MCF 10A (cell line): ENCODE data around the gene KIF2C. TPM values are rescaled to one million over a fixed set of nuclear protein-coding genes. Genes with fewer than 3 reads are reported as not detected.

Source experiments
- BruUV-seq: library from RNA; stranded (reverse); fragments of 400-500 nt; replicated peaks from 2 replicates; lab custom pipeline; 2021; lab: Mats Ljungman, UMichigan
- CTCF ChIA-PET: fragments of 300-600 bp; sonication (Branson Sonifier 250); formaldehyde crosslinking; extraction: SDS; loops from one replicate; lab custom pipeline; 2021; ENCODE audit warnings: antibody characterized with exemption, inconsistent platforms; lab: Yijun Ruan, JAX
- POLR2A ChIA-PET: fragments of 300-600, 350-650 bp; sonication (Branson Sonifier 250); formaldehyde crosslinking; extraction: SDS; loops from one replicate; lab custom pipeline; 2020; ENCODE audit warnings: antibody characterized with exemption, inconsistent platforms; lab: Yijun Ruan, JAX
- DNase-seq: peaks from one replicate; pipeline ENCODE4 v3.0.0-alpha.2; 2018; ENCODE audit not compliant: unreplicated experiment
- H3K27ac Mint-ChIP-seq: one replicate; pipeline ENCODE4 v1.8.0; 2022; ENCODE audit warnings: mild to moderate bottlenecking, low read depth, mixed read lengths; ENCODE audit not compliant: unreplicated experiment
- H3K27me3 Mint-ChIP-seq: one replicate; pipeline ENCODE4 v1.8.0; 2022; ENCODE audit warnings: mixed read lengths; ENCODE audit not compliant: insufficient read depth, unreplicated experiment
- H3K36me3 Mint-ChIP-seq: one replicate; pipeline ENCODE4 v1.8.0; 2022; ENCODE audit warnings: mild to moderate bottlenecking, moderate library complexity, mixed read lengths; ENCODE audit not compliant: insufficient read depth, unreplicated experiment
- H3K4me1 Mint-ChIP-seq: one replicate; pipeline ENCODE4 v1.8.0; 2022; ENCODE audit warnings: mixed read lengths; ENCODE audit not compliant: insufficient read depth, unreplicated experiment
- H3K4me3 Mint-ChIP-seq: one replicate; pipeline ENCODE4 v1.8.0; 2022; ENCODE audit warnings: mild to moderate bottlenecking, moderate library complexity, mixed read lengths; ENCODE audit not compliant: unreplicated experiment
- H3K9me3 Mint-ChIP-seq: one replicate; pipeline ENCODE4 v1.8.0; 2022; ENCODE audit warnings: mixed read lengths; ENCODE audit not compliant: unreplicated experiment
- intact Hi-C: fragments of 100-400 bp; cut with micrococcal nuclease; formaldehyde crosslinking; loops from 2 replicates; pipeline ENCODE4 v1.14.1; 2022
- total RNA-seq: library from RNA; stranded (reverse); gene quantifications from 2 replicates; pipeline ENCODE4 v1.2.3, GENCODE V29; 2022
- TF ChIP-seq, protein P1 (sequence below): fragments of 200-600 bp; IDR thresholded peaks from one replicate; pipeline ENCODE4 v1.8.0; 2022; ENCODE audit warnings: antibody characterized with exemption, mild to moderate bottlenecking; ENCODE audit not compliant: unreplicated experiment

KIF2C gene
- total RNA-seq, 1 experiment from 2014 or later: 25.1 TPM

GRCh38 chr1:44777547-44777946, 37.9 kb downstream of the KIF2C start:
- Mint-ChIP-seq H3K36me3 (peaks cover 78% of the 10 kb centered on the region), H3K4me1 (peaks cover 25% of the 10 kb centered on the region), H3K4me3 (peak overlapping the region; percentile 91), H3K9me3 (no peaks in the 10 kb centered on the region), H3K27ac (peak overlapping the region; percentile 99), H3K27me3 (no peaks in the 10 kb centered on the region)
- ChIA-PET POLR2A (interaction anchor here (0.7 to 4.8 kb wide), 12 partner anchors 9 to 1205 kb away, joined by 3 to 93 read pairs (median 8); partner anchors contain the start of genes BEST4, BTBD19, DYNLT4 and EIF2B3), CTCF (interaction anchor here (0.9 to 1.5 kb wide), 5 partner anchors 8 to 48 kb away, joined by 3 to 7 read pairs (median 3); no protein-coding TSS in a partner anchor)
- intact Hi-C loops: no loop called here
- TF ChIP-seq, protein P1, sequence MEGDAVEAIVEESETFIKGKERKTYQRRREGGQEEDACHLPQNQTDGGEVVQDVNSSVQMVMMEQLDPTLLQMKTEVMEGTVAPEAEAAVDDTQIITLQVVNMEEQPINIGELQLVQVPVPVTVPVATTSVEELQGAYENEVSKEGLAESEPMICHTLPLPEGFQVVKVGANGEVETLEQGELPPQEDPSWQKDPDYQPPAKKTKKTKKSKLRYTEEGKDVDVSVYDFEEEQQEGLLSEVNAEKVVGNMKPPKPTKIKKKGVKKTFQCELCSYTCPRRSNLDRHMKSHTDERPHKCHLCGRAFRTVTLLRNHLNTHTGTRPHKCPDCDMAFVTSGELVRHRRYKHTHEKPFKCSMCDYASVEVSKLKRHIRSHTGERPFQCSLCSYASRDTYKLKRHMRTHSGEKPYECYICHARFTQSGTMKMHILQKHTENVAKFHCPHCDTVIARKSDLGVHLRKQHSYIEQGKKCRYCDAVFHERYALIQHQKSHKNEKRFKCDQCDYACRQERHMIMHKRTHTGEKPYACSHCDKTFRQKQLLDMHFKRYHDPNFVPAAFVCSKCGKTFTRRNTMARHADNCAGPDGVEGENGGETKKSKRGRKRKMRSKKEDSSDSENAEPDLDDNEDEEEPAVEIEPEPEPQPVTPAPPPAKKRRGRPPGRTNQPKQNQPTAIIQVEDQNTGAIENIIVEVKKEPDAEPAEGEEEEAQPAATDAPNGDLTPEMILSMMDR: no peak
- no TSS peak for BruUV-seq
- DNase-seq: no peak

DNA sequence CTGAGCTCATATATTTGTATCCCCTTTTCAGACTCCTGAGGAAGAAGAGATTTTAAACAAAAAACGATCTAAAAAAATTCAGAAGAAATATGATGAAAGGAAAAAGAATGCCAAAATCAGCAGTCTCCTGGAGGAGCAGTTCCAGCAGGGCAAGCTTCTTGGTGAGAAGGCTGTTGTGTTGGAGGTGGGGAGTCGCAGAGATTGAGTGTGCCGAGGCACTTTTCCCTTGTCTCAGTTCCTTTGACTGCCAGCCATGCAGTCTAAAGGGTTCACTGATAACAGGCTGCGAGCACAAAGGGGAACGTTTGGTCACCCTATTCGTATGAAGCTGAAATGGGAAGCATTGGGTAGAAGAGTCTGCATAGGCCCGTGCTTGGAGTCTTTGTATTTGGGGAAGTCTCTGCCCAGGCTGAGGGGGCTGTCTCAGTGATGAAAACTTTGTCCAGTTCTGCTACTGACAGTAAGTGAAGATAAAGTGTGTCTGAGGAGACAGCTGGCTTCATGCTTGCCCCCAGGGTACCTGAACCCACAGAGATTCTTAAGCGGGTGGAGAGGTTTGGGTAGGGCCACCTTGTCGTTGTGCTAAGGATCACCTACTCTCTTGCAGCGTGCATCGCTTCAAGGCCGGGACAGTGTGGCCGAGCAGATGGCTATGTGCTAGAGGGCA, 38.5 kb downstream of the KIF2C start:
- H3K36me3 Mint-ChIP-seq: peaks cover 82% of the 10 kb centered on the region

GRCh38 chr1:44778705-44779576, 39.3 kb downstream of the KIF2C start:
- no peak overlapping the region for H3K27ac Mint-ChIP-seq
- H3K9me3 Mint-ChIP-seq: no peaks in the 10 kb centered on the region
- no TSS peak for BruUV-seq
- H3K36me3 Mint-ChIP-seq: peaks cover 82% of the 10 kb centered on the region
- intact Hi-C loops: no loop called here
- TF ChIP-seq, protein P1: no peak
- no peak for DNase-seq
- POLR2A ChIA-PET: interaction anchor here (0.7 to 4.8 kb wide), 9 partner anchors 11 to 772 kb away, joined by 3 to 93 read pairs (median 8); partner anchors contain the start of genes AKR1A1, BEST4, HECTD3 and PLK3
- H3K27me3 Mint-ChIP-seq: no peaks in the 10 kb centered on the region
- peak overlapping the region; percentile 37 for H3K4me3 Mint-ChIP-seq
- CTCF ChIA-PET: interaction anchor here (1.0 to 3.5 kb wide), 4 partner anchors 8 to 49 kb away, joined by 3 to 14 read pairs (median 4); no protein-coding TSS in a partner anchor
- peaks cover 25% of the 10 kb centered on the region for H3K4me1 Mint-ChIP-seq

More for the DNA sequence above, 38.5 kb downstream of the KIF2C start:
- DNase-seq: no peak
- Mint-ChIP-seq H3K9me3 (no peaks in the 10 kb centered on the region), H3K4me1 (peaks cover 25% of the 10 kb centered on the region), H3K4me3 (peak overlapping the region; percentile 91), H3K27me3 (no peaks in the 10 kb centered on the region), H3K27ac (no peak overlapping the region)
- CTCF ChIA-PET: interaction anchor here (0.9 to 1.5 kb wide), 4 partner anchors 9 to 49 kb away, joined by 3 to 7 read pairs (median 3); no protein-coding TSS in a partner anchor
- BruUV-seq: no TSS peak
- intact Hi-C loops: no loop called here
- POLR2A ChIA-PET: interaction anchor here (1.2 to 4.8 kb wide), 9 partner anchors 9 to 233 kb away, joined by 3 to 93 read pairs (median 8); partner anchors contain the start of genes BEST4, BTBD19, DYNLT4 and HECTD3
- TF ChIP-seq, protein P1: no peak
